GM19468 (cell line): ENCODE measurements around the gene IVD.

Experiments
- ATAC-seq: cut with Tn5 transposase; IDR thresholded peaks from one replicate; pipeline ENCODE4 v1.9.1; 2021; ENCODE audit warnings: mild to moderate bottlenecking, moderate library complexity, moderate number of reproducible peaks; ENCODE audit not compliant: unreplicated experiment; ENCODE audit errors: extremely low read depth

Gene IVD

GRCh38 chr15:40405501-40406381 lies at the start of gene IVD:
TSS of gene IVD (plus strand) at chr15:40405795. CDS start at chr15:40405828, 33 bp downstream.
- ATAC-seq = peak; percentile 83

DNA sequence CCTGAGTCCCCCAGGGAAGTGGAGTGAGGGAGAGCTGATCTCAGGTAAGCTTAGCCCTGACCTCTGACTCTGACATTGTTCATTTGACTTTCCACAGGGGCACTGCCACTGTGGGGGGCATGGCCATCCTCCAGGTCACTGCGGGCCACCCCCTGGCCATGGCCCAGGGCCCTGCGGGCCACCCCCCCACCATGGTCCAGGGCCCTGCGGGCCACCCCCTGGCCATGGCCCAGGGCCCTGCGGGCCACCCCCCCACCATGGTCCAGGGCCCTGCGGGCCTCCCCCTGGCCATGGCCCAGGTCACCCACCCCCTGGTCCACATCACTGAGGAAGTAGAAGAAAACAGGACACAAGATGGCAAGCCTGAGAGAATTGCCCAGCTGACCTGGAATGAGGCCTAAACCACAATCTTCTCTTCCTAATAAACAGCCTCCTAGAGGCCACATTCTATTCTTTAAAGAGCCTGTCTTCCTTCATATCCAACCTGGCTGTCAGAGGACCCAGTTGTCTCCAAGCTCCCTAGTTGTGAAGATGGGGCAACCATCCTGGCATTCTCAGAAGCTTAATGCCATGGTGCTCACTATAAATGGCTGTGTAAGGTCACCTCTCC lies 49.5 kb upstream of the IVD start:
- ATAC-seq = no peak

- ATAC-seq = no peak
Measured at GRCh38 chr15:40357246-40357645, 48.3 kb upstream of the IVD start.

GRCh38 chr15:40357723-40358470 lies 47.7 kb upstream of the IVD start, which contains the start of gene DISP2:
TSS of gene DISP2 (plus strand) at chr15:40358219. CDS start at chr15:40358322, 103 bp downstream.
- ATAC-seq = no peak

- ATAC-seq = no peak
Measured at GRCh38 chr15:40358471-40359353, 46.9 kb upstream of the IVD start.

GRCh38 chr15:40360015-40360414 lies 45.6 kb upstream of the IVD start:
- ATAC-seq = no peak

DNA sequence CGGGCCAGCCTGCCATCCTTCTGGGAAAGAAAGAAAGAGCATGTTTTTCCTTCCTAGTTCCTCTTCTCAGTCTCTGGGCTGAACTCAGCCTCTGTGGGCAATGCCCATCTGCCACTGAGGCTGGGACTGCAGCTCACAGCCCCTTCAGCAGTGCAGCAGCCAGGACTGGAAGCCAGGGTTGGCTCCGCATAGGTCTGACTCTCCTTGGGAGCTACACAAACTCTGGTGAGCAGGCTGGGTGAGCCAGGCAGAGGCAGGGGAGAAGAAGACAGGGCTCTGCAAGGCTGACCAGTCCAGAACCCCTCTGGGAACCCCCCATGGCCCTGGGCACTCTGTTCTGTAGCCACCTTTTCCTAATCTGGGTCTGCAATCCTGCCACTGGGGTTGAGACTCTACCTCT lies 44.0 kb upstream of the IVD start:
- no peak for ATAC-seq

DNA sequence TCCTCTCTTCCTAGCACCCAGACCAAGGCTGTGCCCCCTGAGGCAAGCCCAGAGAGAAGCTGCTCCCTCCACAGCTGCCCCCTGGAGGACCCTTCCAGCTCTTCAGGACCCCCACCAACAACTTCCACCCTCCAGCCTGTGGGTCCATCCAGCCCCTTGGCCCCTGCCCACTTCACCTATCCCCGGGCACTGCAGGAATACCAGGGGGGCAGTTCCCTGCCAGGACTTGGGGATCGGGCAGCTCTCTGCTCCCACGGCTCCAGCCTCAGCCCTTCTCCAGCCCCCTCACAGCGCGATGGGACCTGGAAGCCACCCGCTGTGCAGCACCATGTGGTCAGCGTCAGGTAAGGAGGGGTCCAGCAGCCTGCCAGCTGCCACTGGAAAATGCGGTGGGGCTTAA lies 42.0 kb upstream of the IVD start:
- ATAC-seq = no peak

GRCh38 chr15:40364251-40364650 lies 41.3 kb upstream of the IVD start:
- no peak for ATAC-seq

DNA sequence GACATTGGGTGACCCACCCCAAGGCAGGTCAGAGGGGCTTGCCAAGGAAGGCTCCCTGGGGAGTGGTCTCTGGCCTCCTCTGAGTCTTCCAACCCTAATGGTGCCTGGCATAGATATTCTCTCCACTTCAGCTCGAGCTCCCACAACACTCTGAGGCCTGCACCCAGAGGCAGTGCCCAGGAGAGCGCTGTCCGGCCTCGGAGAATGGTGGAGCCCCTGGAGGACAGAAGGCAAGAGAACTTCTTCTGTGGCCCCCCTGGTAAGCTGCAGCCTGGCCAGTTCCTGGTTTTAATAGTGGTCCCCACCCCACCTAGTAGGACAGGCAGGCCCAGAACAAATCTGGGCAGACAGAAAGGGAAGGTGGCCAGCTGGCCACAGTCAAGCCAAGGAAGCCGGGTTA lies 40.6 kb upstream of the IVD start:
- no peak for ATAC-seq

- ATAC-seq = no peak
Measured at GRCh38 chr15:40365624-40366456, 39.8 kb upstream of the IVD start.

- ATAC-seq = no peak
Measured at GRCh38 chr15:40366457-40367370, 38.9 kb upstream of the IVD start.

DNA sequence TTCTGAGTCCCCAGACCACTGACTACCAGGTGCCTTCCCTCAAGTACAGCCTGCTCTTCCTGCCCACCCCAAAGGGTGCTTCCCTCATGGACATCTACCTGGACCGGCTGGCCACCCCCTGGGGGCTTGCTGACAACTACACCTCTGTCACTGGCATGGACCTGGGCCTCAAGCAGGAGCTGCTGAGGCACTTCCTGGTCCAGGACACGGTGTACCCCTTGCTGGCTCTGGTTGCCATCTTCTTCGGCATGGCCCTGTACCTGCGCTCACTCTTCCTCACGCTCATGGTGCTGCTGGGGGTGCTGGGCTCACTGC lies 38.3 kb upstream of the IVD start:
- no peak for ATAC-seq

- peak; percentile 86 for ATAC-seq
Measured at GRCh38 chr15:40367686-40368611, 37.6 kb upstream of the IVD start.

- ATAC-seq = no peak
Measured at GRCh38 chr15:40368719-40369473, 36.7 kb upstream of the IVD start.

DNA sequence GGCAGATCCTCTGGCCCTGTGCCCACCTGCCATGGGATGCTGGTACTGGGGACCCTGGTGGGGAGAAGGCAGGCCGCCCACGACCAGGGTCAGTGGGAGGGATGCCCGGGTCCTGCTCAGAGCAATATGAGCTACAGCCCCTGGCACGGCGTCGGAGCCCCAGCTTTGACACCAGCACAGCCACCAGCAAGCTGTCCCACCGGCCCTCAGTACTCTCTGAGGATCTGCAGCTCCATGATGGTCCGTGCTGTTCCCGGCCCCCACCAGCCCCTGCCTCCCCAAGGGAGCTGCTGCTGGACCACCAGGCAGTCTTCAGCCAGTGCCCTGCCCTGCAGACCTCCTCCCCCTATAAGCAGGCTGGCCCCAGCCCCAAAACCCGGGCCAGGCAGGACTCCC lies 36.1 kb upstream of the IVD start:
- ATAC-seq = no peak
